RWPE2 (cell line): ENCODE results near the gene TOPAZ1.

Source experiments
- ATAC-seq: fragments of 200-7000 bp; cut with Tn5 transposase; 3 replicates; pipeline ENCODE4 v1.9.1; 2021; ENCODE audit warnings: low read depth
- DNase-seq: peaks from one replicate; pipeline ENCODE4 v3.0.0-alpha.2; 2020; ENCODE audit warnings: low spot score
- H3K27ac ChIP-seq: fragments of 450-650 bp; 2 replicates; pipeline ENCODE4 v1.5.1; 2017; ENCODE audit warnings: mild to moderate bottlenecking; ENCODE audit not compliant: poor library complexity, severe bottlenecking
- H3K27me3 ChIP-seq: fragments of 250-450 bp; sonication (Bioruptor Pico); 2 replicates; pipeline ENCODE4 v1.5.1; 2021; ENCODE audit warnings: mild to moderate bottlenecking, moderate library complexity; ENCODE audit not compliant: insufficient read depth, poor library complexity, severe bottlenecking
- H3K36me3 ChIP-seq: fragments of 250-450 bp; sonication (Bioruptor Pico); 2 replicates; pipeline ENCODE4 v1.5.1; 2020; ENCODE audit warnings: low read depth, mild to moderate bottlenecking, moderate library complexity
- H3K4me1 ChIP-seq: fragments of 250-450 bp; sonication (Bioruptor Pico); 2 replicates; pipeline ENCODE4 v1.5.1; 2021; ENCODE audit warnings: mild to moderate bottlenecking, moderate library complexity; ENCODE audit not compliant: insufficient read depth, poor library complexity, severe bottlenecking
- H3K4me3 ChIP-seq: fragments of 250-450 bp; sonication (Bioruptor Pico); 2 replicates; pipeline ENCODE4 v1.5.1; 2021; ENCODE audit warnings: mild to moderate bottlenecking, moderate library complexity; ENCODE audit not compliant: severe bottlenecking
- H3K9me3 ChIP-seq: fragments of 250-450 bp; sonication (Bioruptor Pico); 2 replicates; pipeline ENCODE4 v1.5.1; 2021; ENCODE audit warnings: mild to moderate bottlenecking, moderate library complexity; ENCODE audit not compliant: severe bottlenecking
- TF ChIP-seq, protein P1 (sequence below): fragments of 450-650 bp; IDR thresholded peaks from one replicate; pipeline ENCODE4 v1.5.1; 2017; ENCODE audit warnings: mild to moderate bottlenecking, moderate library complexity; ENCODE audit not compliant: poor library complexity, severe bottlenecking

TOPAZ1 gene

GRCh38 chr3:44208086-44208485, 33.6 kb upstream of the TOPAZ1 start:
- Histone ChIP-seq H3K4me3 (no peak overlapping the region), H3K9me3 (no peaks in the 10 kb centered on the region), H3K27ac (no peak overlapping the region), H3K4me1 (peaks cover 4% of the 10 kb centered on the region), H3K36me3 (no peaks in the 10 kb centered on the region), H3K27me3 (no peaks in the 10 kb centered on the region)
- TF ChIP-seq, protein P1, sequence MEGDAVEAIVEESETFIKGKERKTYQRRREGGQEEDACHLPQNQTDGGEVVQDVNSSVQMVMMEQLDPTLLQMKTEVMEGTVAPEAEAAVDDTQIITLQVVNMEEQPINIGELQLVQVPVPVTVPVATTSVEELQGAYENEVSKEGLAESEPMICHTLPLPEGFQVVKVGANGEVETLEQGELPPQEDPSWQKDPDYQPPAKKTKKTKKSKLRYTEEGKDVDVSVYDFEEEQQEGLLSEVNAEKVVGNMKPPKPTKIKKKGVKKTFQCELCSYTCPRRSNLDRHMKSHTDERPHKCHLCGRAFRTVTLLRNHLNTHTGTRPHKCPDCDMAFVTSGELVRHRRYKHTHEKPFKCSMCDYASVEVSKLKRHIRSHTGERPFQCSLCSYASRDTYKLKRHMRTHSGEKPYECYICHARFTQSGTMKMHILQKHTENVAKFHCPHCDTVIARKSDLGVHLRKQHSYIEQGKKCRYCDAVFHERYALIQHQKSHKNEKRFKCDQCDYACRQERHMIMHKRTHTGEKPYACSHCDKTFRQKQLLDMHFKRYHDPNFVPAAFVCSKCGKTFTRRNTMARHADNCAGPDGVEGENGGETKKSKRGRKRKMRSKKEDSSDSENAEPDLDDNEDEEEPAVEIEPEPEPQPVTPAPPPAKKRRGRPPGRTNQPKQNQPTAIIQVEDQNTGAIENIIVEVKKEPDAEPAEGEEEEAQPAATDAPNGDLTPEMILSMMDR, result no peak
- DNase-seq (no peak), ATAC-seq (peak; percentile 83)

DNA sequence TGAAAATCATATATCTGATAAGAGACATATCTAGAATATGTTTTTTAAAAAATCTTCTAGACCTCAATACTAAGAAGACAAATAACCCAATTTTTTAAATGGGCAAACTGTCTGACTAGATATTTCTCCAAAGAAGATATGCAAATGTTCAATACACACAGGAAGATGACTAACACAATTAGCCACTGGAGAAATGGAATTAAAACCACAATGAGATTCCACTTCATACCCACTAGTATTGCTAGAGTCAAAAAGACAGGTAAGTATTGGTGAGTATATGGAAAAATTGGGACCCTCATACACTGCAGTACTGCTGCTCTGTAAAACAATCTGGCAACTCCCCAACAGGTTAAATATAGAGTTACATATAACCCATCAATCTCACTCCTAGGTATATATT, 33.1 kb upstream of the TOPAZ1 start:
- DNase-seq (no peak), ATAC-seq (peak; percentile 51; the same call in 1 of the 3 replicates)
- no peak overlapping the region for H3K27ac ChIP-seq
- TF ChIP-seq, protein P1, result no peak
- H3K4me3 ChIP-seq, result no peak overlapping the region
- no peaks in the 10 kb centered on the region for H3K9me3 ChIP-seq
- H3K27me3 ChIP-seq, result no peaks in the 10 kb centered on the region
- H3K36me3 ChIP-seq, result no peaks in the 10 kb centered on the region
- peaks cover 4% of the 10 kb centered on the region for H3K4me1 ChIP-seq

GRCh38 chr3:44210967-44211366, 30.7 kb upstream of the TOPAZ1 start:
- TF ChIP-seq, protein P1, result no peak
- ATAC-seq (no peak), DNase-seq (no peak)
- Histone ChIP-seq H3K27ac (no peak overlapping the region), H3K36me3 (no peaks in the 10 kb centered on the region), H3K4me3 (no peak overlapping the region), H3K4me1 (peaks cover 4% of the 10 kb centered on the region), H3K9me3 (no peaks in the 10 kb centered on the region), H3K27me3 (no peaks in the 10 kb centered on the region)

- ATAC-seq (no peak), DNase-seq (no peak)
- Histone ChIP-seq H3K4me3 (no peak overlapping the region), H3K4me1 (no peaks in the 10 kb centered on the region), H3K9me3 (no peaks in the 10 kb centered on the region), H3K27ac (no peak overlapping the region), H3K27me3 (peaks cover 11% of the 10 kb centered on the region), H3K36me3 (no peaks in the 10 kb centered on the region)
- TF ChIP-seq, protein P1, result no peak
Measured at GRCh38 chr3:44222337-44222736, 19.3 kb upstream of the TOPAZ1 start.

DNA sequence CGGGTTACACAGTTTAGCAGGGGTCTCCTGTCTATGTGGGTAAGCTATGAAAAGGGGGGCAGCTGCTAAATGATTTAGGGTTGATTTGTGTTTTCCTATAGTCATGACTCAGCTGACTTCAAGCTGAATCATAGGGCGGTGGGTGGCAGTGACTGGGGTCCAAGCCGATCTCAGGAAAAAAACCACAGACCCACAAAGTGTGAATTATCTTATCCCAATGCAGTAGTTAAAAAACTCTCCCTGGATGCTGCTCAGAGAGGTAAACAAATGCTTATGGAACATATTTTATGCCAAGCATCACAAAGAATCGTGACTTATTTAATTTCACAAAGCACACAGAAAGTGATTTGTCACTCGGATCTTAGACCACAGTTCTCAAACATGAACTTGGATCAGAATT, 18.4 kb upstream of the TOPAZ1 start:
- no peak overlapping the region for H3K27ac ChIP-seq
- ATAC-seq (no peak), DNase-seq (no peak)
- H3K4me1 ChIP-seq, result no peaks in the 10 kb centered on the region
- H3K9me3 ChIP-seq, result no peaks in the 10 kb centered on the region
- H3K36me3 ChIP-seq, result no peaks in the 10 kb centered on the region
- TF ChIP-seq, protein P1, result no peak
- peaks cover 11% of the 10 kb centered on the region for H3K27me3 ChIP-seq
- H3K4me3 ChIP-seq, result no peak overlapping the region
